ENCODE results near the gene CENPH.

The CENPH gene

DNA sequence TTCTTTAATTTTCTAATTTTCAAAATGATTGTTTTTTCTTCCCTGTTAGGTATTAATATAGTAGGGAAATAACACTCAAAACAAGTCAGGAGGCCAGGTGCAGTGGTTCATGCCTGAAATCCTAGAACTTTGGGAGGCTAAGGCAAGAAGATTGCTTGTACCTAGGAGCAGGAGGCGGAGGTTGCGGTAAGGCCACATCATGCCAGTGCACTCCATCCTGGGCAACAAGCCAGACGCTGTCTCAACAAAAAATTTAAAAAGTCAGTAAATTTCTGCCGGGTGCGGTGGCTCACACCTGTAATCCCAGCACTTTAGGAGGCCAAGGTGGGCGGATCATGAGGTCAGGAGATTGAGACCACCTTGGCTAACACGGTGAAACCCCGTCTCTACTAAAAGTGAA lies 35.1 kb downstream of the CENPH start:
- no peak overlapping the region for H3K4me3 ChIP-seq (ENCODE audit: insufficient read depth, low read length, poor library complexity, severe bottlenecking)
- peaks cover 3% of the 10 kb centered on the region; the same call in 1 of the 2 replicates for H3F3A ChIP-seq (ENCODE audit: insufficient read depth)
- H3K36me3 ChIP-seq (ENCODE audit: low read length): peaks cover 15% of the 10 kb centered on the region; the same call in 1 of the 2 replicates
- no peak overlapping the region for H3K4me2 ChIP-seq (ENCODE audit: low read depth, low read length, poor library complexity, severe bottlenecking)
- H2AFZ ChIP-seq (ENCODE audit: low read depth, low read length, severe bottlenecking): no peak overlapping the region
- H3K9me3 ChIP-seq (ENCODE audit: insufficient read depth, low read length): no peaks in the 10 kb centered on the region
- H3K9me2 ChIP-seq (replicated peaks; ENCODE audit: insufficient read depth, low read length): no peaks in the 10 kb centered on the region
- H3K9ac ChIP-seq (ENCODE audit: low read length): no peak overlapping the region
- TF ChIP-seq, protein P1, sequence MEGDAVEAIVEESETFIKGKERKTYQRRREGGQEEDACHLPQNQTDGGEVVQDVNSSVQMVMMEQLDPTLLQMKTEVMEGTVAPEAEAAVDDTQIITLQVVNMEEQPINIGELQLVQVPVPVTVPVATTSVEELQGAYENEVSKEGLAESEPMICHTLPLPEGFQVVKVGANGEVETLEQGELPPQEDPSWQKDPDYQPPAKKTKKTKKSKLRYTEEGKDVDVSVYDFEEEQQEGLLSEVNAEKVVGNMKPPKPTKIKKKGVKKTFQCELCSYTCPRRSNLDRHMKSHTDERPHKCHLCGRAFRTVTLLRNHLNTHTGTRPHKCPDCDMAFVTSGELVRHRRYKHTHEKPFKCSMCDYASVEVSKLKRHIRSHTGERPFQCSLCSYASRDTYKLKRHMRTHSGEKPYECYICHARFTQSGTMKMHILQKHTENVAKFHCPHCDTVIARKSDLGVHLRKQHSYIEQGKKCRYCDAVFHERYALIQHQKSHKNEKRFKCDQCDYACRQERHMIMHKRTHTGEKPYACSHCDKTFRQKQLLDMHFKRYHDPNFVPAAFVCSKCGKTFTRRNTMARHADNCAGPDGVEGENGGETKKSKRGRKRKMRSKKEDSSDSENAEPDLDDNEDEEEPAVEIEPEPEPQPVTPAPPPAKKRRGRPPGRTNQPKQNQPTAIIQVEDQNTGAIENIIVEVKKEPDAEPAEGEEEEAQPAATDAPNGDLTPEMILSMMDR (IDR thresholded peaks at IDR 0.05; ENCODE audit: insufficient read depth, low read length, poor library complexity, severe bottlenecking): no peak
- TF ChIP-seq EZH2phosphoT487 (conservative IDR thresholded peaks at IDR 0.05; ENCODE audit: low read length): no peak
- no peak overlapping the region for H3K27ac ChIP-seq (ENCODE audit: low read depth, low read length)
- no peaks in the 10 kb centered on the region for H3K27me3 ChIP-seq (ENCODE audit: low read length)
- peaks cover 19% of the 10 kb centered on the region for H3K79me2 ChIP-seq (ENCODE audit: insufficient read depth, low read length)
- no peaks in the 10 kb centered on the region for H4K20me1 ChIP-seq (ENCODE audit: low read depth, low read length)

DNA sequence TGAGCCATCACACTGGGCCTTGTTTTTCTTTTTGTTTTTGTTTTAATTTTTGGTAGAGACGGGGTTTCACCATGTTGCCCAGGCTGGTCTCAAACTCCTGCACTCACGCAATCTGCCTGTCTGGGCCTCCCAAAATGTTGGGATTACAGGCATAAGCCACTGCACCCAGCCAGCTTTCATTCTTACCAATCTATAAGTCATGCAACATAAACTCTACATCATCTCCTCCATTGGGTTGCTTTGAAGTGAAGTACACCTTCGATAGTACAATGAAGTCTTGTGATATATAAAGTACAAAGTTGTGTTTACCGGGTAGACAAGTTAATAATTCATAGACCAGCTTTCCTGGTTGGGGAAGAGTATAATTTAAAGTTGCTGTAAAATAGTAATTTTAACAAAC lies 36.5 kb downstream of the CENPH start:
- Histone ChIP-seq H3K27me3 (ENCODE audit: low read length) (no peaks in the 10 kb centered on the region), H3F3A (ENCODE audit: insufficient read depth) (peaks cover 5% of the 10 kb centered on the region; the same call in 1 of the 2 replicates), H3K4me2 (ENCODE audit: low read depth, low read length, poor library complexity, severe bottlenecking) (no peak overlapping the region), H3K27ac (ENCODE audit: low read depth, low read length) (no peak overlapping the region), H2AFZ (ENCODE audit: low read depth, low read length, severe bottlenecking) (no peak overlapping the region), H3K36me3 (ENCODE audit: low read length) (peaks cover 20% of the 10 kb centered on the region; the same call in 1 of the 2 replicates), H4K20me1 (ENCODE audit: low read depth, low read length) (no peaks in the 10 kb centered on the region), H3K9ac (ENCODE audit: low read length) (no peak overlapping the region), H3K4me3 (ENCODE audit: insufficient read depth, low read length, poor library complexity, severe bottlenecking) (no peak overlapping the region), H3K79me2 (ENCODE audit: insufficient read depth, low read length) (peaks cover 10% of the 10 kb centered on the region), H3K9me3 (ENCODE audit: insufficient read depth, low read length) (no peaks in the 10 kb centered on the region), H3K9me2 (replicated peaks; ENCODE audit: insufficient read depth, low read length) (no peaks in the 10 kb centered on the region)
- TF ChIP-seq, protein P1 (IDR thresholded peaks at IDR 0.05; ENCODE audit: insufficient read depth, low read length, poor library complexity, severe bottlenecking): no peak
- no peak for TF ChIP-seq EZH2phosphoT487 (conservative IDR thresholded peaks at IDR 0.05; ENCODE audit: low read length)

DNA sequence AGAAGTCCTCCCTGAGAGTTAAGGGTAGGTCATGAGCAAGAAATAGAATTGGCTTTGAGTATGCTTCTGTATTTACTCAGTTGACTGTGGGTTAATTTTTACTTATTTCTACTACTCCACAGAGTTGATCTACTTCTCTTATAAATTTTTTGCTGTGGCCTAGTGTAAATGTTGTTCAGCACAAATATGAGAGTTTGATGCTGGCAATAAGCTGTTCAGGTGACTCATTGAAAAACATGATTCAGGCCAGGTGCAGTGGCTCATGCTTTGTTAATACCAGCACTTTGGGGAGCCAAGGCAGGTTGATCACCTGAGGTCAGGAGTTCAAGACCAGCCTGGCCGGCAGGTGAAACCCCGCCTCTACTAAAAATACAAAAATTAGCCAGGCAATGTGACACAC lies 40.8 kb downstream of the CENPH start:
- H4K20me1 ChIP-seq (ENCODE audit: low read depth, low read length): no peaks in the 10 kb centered on the region
- no peak overlapping the region for H3K27ac ChIP-seq (ENCODE audit: low read depth, low read length)
- peaks cover 20% of the 10 kb centered on the region; the same call in 1 of the 2 replicates for H3K36me3 ChIP-seq (ENCODE audit: low read length)
- H3K4me2 ChIP-seq (ENCODE audit: low read depth, low read length, poor library complexity, severe bottlenecking): no peak overlapping the region
- H3K9me3 ChIP-seq (ENCODE audit: insufficient read depth, low read length): no peaks in the 10 kb centered on the region
- H2AFZ ChIP-seq (ENCODE audit: low read depth, low read length, severe bottlenecking): no peak overlapping the region
- no peaks in the 10 kb centered on the region for H3K27me3 ChIP-seq (ENCODE audit: low read length)
- no peaks in the 10 kb centered on the region for H3K9me2 ChIP-seq (replicated peaks; ENCODE audit: insufficient read depth, low read length)
- H3F3A ChIP-seq (ENCODE audit: insufficient read depth): peaks cover 9% of the 10 kb centered on the region
- no peak overlapping the region for H3K4me3 ChIP-seq (ENCODE audit: insufficient read depth, low read length, poor library complexity, severe bottlenecking)
- no peak for TF ChIP-seq EZH2phosphoT487 (conservative IDR thresholded peaks at IDR 0.05; ENCODE audit: low read length)
- TF ChIP-seq, protein P1 (IDR thresholded peaks at IDR 0.05; ENCODE audit: insufficient read depth, low read length, poor library complexity, severe bottlenecking): no peak
- H3K79me2 ChIP-seq (ENCODE audit: insufficient read depth, low read length): peaks cover 5% of the 10 kb centered on the region
- H3K9ac ChIP-seq (ENCODE audit: low read length): no peak overlapping the region
